ENCODE data around the gene DGKI.
A peak's percentile ranks its signal among the peaks of the same experiment; 100 is the strongest.
"Not testable (repeated sequence)": the region's sequence is repeated elsewhere in the genome, so short reads cannot be mapped to it uniquely, and the experiment has no call there.

DGKI gene

DNA sequence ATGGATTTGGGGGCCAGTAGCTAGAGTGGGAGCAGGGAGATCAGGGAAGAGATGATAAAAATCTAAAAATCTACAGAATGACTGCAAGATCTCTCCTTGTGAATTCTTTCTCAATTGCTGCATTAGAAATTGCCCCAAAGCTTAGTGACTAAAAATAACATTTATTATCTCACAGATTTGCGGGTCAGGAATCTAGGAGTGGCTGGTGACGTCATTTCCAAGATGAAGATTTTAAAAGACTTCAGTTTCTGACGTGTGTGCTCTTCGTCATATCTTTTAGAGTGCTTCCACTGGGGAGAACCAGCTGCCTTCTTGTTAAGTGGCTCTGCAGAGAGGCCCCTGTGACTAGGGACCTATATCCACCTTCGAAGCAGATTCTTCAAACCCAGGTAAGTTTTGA lies 112.6 kb downstream of the DGKI start:
- DNase-seq (ENCODE audit: low spot score), result no peak

GRCh38 chr7:137732168-137732567 lies 114.6 kb downstream of the DGKI start:
- DNase-seq (ENCODE audit: low spot score), result no peak

GRCh38 chr7:137731436-137731835 lies 115.3 kb downstream of the DGKI start:
- peak; percentile 37 for DNase-seq (ENCODE audit: low spot score)

DNA sequence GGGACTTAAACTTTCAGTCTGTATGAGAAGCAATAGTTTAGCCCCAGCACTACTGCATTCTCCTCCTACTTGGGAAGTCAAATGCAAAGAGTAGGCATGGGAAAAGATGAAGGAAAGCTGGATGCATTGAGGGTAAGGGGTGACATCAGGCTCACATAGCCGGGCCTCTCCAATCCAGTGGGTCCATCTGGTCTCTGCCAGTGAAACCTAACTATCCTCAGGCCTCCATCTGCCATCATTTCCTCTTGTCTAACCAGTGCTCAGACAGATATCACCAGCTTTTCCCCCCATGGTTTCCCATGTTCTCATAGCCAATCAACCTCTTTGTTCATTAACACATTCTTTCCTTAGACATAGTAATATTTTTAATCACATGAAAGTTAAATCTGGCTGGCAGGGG lies 118.3 kb downstream of the DGKI start:
- DNase-seq (ENCODE audit: low spot score), result no peak

DNA sequence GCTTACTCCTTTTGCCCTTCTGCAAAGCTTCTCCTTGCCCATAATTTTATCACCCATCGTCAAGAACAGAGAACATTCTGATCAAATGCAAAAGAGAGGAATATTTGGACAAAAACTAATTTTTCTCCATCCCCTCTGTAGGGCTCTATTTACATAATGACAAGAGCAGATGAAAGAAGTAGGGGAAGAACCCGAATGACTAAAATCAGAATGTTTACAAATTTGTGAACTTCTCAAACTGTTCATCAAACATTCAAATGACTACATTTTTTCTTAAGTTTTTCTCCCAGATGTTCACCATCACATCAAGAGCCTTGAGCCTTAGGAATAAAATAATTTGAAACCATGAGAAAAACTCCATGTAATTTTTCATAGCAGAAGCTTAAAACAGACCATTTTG lies 119.4 kb downstream of the DGKI start:
- DNase-seq (ENCODE audit: low spot score), result no peak

DNA sequence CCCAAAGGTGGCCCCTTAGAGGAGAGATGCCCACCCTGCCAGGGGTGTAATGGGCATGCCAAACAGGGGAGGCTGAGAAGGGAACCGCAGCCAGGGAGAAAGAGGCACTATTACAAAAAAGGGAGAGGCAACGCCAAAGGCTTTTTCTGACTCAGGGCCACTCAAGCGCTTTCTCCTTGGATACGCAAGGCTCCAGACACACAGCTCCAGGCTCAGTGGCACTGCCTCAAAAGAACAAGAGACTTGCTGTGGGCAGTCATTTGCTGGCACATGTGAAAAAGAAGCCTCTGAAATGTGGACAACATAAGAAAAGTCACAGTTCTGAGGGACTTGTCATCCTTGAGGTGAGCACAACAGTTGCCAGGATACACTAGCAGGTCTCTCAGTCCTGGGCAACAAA lies 128.4 kb downstream of the DGKI start:
- no peak for DNase-seq (ENCODE audit: low spot score)

DNA sequence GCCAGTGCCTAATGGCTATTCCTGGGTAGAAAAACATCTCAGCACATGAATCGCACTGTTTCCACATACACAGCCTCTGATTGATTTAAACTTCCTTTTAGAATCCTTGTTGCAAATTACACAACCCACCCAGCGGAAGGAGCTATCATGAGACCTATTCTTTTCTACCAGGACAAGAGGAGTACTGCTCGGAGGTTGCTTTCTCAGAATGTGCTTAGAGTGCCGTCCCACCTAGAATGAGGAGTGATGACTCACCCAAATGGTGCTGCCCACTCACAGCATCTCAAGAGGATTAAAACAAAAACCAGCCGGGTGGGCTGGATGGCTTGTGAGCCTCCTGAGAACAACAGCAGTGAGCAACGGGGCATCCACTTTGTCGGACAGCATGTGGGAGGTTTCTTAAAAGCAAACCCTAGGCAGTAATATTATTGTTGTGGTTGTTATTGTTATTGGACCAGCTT lies 128.9 kb downstream of the DGKI start:
- no peak for DNase-seq (ENCODE audit: low spot score)

DNA sequence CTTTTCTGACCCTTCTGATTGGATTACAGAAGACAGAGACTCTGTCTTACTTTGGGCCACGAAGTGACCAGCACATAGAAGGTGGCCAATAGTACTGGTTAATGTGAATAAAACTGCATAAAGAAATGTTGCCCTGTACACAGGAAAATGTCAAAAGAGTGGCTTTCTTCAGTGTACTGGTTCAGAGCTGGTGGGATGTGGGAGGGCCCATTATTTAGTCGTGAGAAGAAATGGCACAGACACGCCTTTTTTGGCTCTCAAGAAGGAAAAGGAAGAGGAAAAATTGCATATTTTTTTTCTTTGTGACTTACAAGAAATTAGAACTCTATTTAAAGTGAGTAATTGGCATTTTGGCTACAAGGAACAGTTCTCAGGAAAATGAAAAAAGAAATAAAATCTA lies 129.7 kb downstream of the DGKI start:
- DNase-seq (ENCODE audit: low spot score), result no peak

- DNase-seq (ENCODE audit: low spot score), result no peak
These were observed 130.7 kb downstream of the DGKI start for GRCh38 chr7:137716061-137716460.

- peak; percentile 50 for DNase-seq (ENCODE audit: low spot score)
These were observed 131.2 kb downstream of the DGKI start for GRCh38 chr7:137715533-137715932.

GRCh38 chr7:137715121-137715520 lies 131.7 kb downstream of the DGKI start:
- peak; percentile 45 for DNase-seq (ENCODE audit: low spot score)

GRCh38 chr7:137706330-137706729 lies 140.4 kb downstream of the DGKI start:
- DNase-seq (ENCODE audit: low spot score), result not testable (repeated sequence)

- DNase-seq (ENCODE audit: low spot score), result no peak
These were observed 142.1 kb downstream of the DGKI start for GRCh38 chr7:137704723-137705122.

DNA sequence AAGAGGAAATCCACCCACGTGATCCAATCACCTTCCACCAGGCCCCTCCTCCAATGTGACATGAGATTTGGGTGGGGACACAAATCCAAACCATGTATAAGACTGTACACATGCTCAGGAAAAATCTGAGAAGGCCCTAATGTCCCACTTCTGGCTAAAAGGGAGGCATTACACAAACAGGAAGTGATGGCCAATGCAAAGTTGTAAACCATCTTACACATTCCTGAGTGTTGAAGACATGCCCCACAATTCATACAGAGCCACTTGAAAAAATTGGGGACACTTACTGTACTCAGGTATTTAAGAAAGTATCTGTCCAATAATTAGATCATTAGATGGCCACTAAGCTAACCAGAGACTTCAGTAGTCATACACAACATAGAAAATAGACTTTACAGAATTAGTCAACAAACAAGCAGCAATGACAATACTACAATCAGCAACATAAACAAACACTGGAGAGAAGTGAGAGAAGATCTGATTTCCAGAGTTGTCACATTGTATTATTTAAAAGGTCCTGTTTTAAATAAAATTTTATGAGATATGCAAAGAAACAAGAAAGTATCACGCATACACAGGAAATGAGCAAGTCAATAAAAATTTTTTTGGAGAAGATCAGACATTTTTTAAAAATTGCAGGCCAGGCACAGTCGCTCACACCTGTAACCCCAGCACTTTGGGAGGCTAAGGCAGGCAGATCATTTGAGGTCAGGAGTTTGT lies 143.3 kb downstream of the DGKI start:
- no peak for DNase-seq (ENCODE audit: low spot score)

- no peak for DNase-seq (ENCODE audit: low spot score)
These were observed 149.8 kb downstream of the DGKI start for GRCh38 chr7:137696988-137697387.

DNA sequence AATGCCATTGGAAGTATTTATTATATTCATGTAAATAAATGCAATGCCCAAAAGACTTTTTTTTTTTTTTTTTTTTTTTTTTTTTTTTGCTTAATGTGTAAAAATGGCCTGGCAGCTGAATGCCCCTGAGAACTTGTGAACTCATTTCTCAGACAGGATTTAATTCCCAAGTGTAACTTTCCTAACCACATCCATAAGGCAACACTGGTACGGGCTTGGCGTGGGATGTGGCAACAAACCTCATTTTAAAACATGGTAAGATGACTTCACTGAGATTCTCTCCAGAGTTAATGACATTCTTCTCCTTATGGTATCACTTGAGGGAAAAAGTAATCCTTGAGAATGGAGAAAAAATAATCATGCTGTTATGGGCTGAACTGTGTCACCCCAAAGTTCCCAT lies 150.4 kb downstream of the DGKI start:
- no peak for DNase-seq (ENCODE audit: low spot score)

DNA sequence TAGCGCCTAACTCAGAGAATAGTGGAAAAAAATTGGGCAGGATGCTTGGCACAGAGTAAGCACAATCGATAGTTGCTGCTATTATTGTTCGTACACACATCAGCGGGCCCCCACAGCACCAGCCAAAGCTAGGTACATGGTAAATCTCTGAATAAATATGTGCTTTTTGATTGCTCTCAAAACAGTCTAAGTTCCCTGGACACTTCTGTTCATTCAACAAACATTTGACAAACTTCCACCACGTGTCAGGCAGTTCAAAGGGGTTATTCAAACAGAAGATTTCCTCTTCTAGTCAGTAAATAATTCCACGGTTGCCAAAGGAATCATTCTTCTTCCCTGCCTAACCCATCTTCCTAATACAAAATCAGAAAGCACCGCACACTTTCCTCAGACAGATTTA lies 150.8 kb downstream of the DGKI start:
- DNase-seq (ENCODE audit: low spot score), result no peak

- no peak for DNase-seq (ENCODE audit: low spot score)
These were observed 151.3 kb downstream of the DGKI start for GRCh38 chr7:137695494-137695893.

GRCh38 chr7:137694405-137694804 lies 152.4 kb downstream of the DGKI start:
- peak; percentile 21 for DNase-seq (ENCODE audit: low spot score)

DNA sequence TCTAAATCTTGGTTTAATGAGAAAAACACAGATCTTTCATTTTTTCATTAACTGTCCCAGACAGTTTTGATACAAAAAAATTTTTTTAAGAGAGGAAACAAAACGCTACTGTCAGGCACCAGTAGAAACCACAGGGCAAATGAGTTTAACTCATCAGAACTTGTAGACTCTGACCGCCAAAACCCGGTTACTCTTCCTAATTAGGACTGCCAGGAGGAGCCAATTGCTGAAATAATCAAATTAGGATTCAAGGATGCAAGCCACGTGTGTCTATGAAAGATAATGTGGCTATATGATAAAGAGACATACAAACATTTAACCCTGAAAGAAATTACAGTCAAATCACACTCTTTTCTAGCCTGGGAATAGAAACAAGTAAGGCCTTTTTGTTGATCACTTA lies 154.4 kb downstream of the DGKI start:
- DNase-seq (ENCODE audit: low spot score), result no peak

- no peak for DNase-seq (ENCODE audit: low spot score)
These were observed 155.2 kb downstream of the DGKI start for GRCh38 chr7:137691566-137691965.

DNA sequence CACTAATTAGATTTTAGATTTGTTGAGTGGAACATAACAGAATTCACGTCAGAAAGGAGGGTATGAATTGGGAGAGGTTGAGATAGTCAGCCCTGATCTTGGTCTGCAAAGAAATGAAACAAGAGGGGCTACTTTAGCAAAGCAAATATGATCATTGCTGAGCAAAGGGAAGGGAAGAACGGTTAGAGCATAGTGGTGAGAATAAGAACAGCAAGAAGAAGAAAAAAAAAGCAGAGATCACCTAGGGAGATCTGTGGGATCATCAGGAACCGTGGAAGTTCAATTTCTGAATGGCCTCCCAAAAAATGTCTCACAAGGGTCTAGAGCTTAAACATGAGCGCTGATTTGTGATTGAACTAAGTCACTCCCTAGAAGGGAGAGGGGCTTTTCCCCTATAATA lies 156.1 kb downstream of the DGKI start:
- no peak for DNase-seq (ENCODE audit: low spot score)

- DNase-seq (ENCODE audit: low spot score), result no peak
These were observed 157.0 kb downstream of the DGKI start for GRCh38 chr7:137689761-137690160.

DNA sequence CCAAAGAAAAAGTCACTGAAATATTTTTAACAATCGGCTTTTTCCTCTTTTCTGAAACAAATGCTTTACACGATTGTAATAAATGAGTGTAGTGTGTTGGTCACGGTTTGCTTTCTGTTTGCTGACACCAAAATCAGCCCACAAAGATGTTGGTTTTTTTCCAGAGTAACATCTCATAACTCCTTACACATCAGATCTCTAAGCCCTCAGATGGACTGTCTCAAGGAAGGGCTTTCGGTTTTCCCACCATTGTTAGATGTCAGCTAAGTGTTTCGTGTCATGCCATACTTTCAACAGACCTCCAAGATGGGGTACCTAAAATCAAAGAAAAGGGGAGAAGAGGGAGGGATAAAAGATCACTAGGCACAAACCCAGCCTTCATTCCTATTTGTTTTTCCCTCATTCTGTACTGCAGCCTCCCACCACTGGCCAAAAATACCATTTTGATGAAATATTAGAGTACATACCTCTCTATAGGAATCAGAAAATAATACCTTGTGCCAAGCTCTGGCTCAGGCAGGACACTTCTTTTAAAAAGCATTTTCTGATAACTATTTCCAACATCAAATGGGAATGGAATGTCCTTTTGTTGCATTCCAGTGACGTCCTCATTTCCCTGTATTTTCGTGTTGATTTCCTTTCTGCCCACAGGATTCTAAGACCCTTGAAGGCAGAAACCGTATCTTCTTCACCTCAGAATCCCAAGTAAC lies 159.1 kb downstream of the DGKI start:
- peak; percentile 71 for DNase-seq (ENCODE audit: low spot score)
